ENCODE data around the gene REG1B.

Gene REG1B

DNA sequence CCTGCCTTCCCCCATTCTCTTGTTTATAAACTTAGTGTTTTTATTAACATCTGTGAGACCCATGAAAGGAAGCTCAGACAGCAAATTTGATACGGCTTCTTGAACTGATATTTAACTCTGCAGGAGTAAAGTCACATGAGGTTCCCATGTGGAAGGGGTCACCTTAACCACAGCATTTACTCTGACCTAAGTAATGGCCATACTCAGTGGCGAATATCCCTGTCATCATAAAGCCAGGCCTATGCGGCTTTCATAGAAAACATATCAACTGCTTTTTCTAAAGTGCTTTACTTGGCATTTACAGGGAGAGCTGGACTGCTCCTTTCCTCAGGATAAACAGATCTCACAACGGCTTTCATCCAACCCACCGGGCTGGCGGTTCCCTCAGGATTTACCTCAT, 41.5 kb upstream of the REG1B start:
- H3K79me2 ChIP-seq (ENCODE audit: insufficient read depth, low read length): no peaks in the 10 kb centered on the region

DNA sequence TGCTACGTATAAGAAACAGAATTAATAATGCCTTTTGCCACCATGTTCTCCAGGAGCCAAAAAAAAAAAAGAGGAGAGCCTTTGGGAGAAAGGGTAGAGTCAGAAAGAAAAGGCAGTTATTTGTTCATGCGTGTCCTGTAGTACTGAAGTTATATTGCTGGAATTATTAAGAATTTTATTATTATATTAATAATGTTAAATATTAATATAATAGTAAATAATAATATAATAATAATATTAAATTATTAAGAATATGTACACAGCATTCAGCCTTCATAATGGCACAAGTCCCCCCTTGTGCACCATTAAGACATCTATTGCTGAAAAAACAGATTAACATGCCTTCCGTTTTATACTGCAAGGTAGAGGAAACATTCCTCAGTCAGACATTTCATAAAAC, 40.6 kb upstream of the REG1B start:
- Histone ChIP-seq H3K9me2 (replicated peaks; ENCODE audit: low read depth, low read length) (no peaks in the 10 kb centered on the region), H4K20me1 (ENCODE audit: insufficient read depth, low read length, poor library complexity, severe bottlenecking) (no peaks in the 10 kb centered on the region), H3K36me3 (ENCODE audit: insufficient read depth, low read length) (no peaks in the 10 kb centered on the region), H3F3A (ENCODE audit: low read depth) (no peaks in the 10 kb centered on the region), H2AFZ (ENCODE audit: low read length) (no peak overlapping the region), H3K4me3 (ENCODE audit: low read length, poor library complexity, severe bottlenecking) (no peak overlapping the region), H3K9ac (ENCODE audit: low read depth, low read length, poor library complexity, severe bottlenecking) (no peak overlapping the region), H3K4me2 (ENCODE audit: low read depth, low read length, poor library complexity, severe bottlenecking) (no peak overlapping the region), H3K27me3 (ENCODE audit: insufficient read depth, low read length, poor library complexity, severe bottlenecking) (no peaks in the 10 kb centered on the region), H3K4me1 (ENCODE audit: insufficient read depth, low read length, poor library complexity, severe bottlenecking) (no peaks in the 10 kb centered on the region), H3K9me3 (ENCODE audit: insufficient read depth, low read depth, low read length) (no peaks in the 10 kb centered on the region), H3K79me2 (ENCODE audit: insufficient read depth, low read length) (no peaks in the 10 kb centered on the region)
- no peak for TF ChIP-seq EZH2phosphoT487 (IDR thresholded peaks at IDR 0.05; ENCODE audit: borderline replicate concordance)
- TF ChIP-seq, protein P1, sequence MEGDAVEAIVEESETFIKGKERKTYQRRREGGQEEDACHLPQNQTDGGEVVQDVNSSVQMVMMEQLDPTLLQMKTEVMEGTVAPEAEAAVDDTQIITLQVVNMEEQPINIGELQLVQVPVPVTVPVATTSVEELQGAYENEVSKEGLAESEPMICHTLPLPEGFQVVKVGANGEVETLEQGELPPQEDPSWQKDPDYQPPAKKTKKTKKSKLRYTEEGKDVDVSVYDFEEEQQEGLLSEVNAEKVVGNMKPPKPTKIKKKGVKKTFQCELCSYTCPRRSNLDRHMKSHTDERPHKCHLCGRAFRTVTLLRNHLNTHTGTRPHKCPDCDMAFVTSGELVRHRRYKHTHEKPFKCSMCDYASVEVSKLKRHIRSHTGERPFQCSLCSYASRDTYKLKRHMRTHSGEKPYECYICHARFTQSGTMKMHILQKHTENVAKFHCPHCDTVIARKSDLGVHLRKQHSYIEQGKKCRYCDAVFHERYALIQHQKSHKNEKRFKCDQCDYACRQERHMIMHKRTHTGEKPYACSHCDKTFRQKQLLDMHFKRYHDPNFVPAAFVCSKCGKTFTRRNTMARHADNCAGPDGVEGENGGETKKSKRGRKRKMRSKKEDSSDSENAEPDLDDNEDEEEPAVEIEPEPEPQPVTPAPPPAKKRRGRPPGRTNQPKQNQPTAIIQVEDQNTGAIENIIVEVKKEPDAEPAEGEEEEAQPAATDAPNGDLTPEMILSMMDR (conservative IDR thresholded peaks at IDR 0.05; ENCODE audit: low read length): no peak

More for the DNA sequence above, 41.5 kb upstream of the REG1B start:
- Histone ChIP-seq H3K4me3 (ENCODE audit: low read length, poor library complexity, severe bottlenecking) (no peak overlapping the region), H3K9me2 (replicated peaks; ENCODE audit: low read depth, low read length) (no peaks in the 10 kb centered on the region), H3K27me3 (ENCODE audit: insufficient read depth, low read length, poor library complexity, severe bottlenecking) (no peaks in the 10 kb centered on the region), H3K9ac (ENCODE audit: low read depth, low read length, poor library complexity, severe bottlenecking) (no peak overlapping the region), H3K9me3 (ENCODE audit: insufficient read depth, low read depth, low read length) (no peaks in the 10 kb centered on the region), H4K20me1 (ENCODE audit: insufficient read depth, low read length, poor library complexity, severe bottlenecking) (no peaks in the 10 kb centered on the region), H2AFZ (ENCODE audit: low read length) (no peak overlapping the region), H3K36me3 (ENCODE audit: insufficient read depth, low read length) (no peaks in the 10 kb centered on the region), H3K4me2 (ENCODE audit: low read depth, low read length, poor library complexity, severe bottlenecking) (no peak overlapping the region), H3K4me1 (ENCODE audit: insufficient read depth, low read length, poor library complexity, severe bottlenecking) (no peaks in the 10 kb centered on the region), H3F3A (ENCODE audit: low read depth) (no peaks in the 10 kb centered on the region)
- TF ChIP-seq, protein P1 (conservative IDR thresholded peaks at IDR 0.05; ENCODE audit: low read length): no peak
- no peak for TF ChIP-seq EZH2phosphoT487 (IDR thresholded peaks at IDR 0.05; ENCODE audit: borderline replicate concordance)

DNA sequence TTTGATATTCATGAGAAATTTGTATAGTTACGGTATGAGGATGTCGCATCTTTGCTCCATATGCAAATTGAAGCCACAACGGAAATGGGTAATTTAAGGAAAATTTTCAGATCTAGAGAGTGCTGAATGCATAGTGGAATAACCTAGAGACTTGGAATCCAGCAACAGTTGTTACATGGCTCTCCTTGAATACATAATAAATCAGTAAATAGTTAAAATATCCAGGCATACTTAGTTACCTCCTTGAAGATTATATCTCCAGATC, 37.9 kb upstream of the REG1B start:
- no peak overlapping the region for H2AFZ ChIP-seq (ENCODE audit: low read length)

More for the DNA sequence above, 37.9 kb upstream of the REG1B start:
- Histone ChIP-seq H3K4me3 (ENCODE audit: low read length, poor library complexity, severe bottlenecking) (no peak overlapping the region), H3K27me3 (ENCODE audit: insufficient read depth, low read length, poor library complexity, severe bottlenecking) (no peaks in the 10 kb centered on the region), H3K4me2 (ENCODE audit: low read depth, low read length, poor library complexity, severe bottlenecking) (no peak overlapping the region), H3K9ac (ENCODE audit: low read depth, low read length, poor library complexity, severe bottlenecking) (no peak overlapping the region), H3F3A (ENCODE audit: low read depth) (no peaks in the 10 kb centered on the region), H3K36me3 (ENCODE audit: insufficient read depth, low read length) (no peaks in the 10 kb centered on the region), H3K9me3 (ENCODE audit: insufficient read depth, low read depth, low read length) (no peaks in the 10 kb centered on the region), H3K4me1 (ENCODE audit: insufficient read depth, low read length, poor library complexity, severe bottlenecking) (no peaks in the 10 kb centered on the region), H3K9me2 (replicated peaks; ENCODE audit: low read depth, low read length) (no peaks in the 10 kb centered on the region), H4K20me1 (ENCODE audit: insufficient read depth, low read length, poor library complexity, severe bottlenecking) (no peaks in the 10 kb centered on the region), H3K79me2 (ENCODE audit: insufficient read depth, low read length) (no peaks in the 10 kb centered on the region)
- TF ChIP-seq, protein P1 (conservative IDR thresholded peaks at IDR 0.05; ENCODE audit: low read length): no peak
- TF ChIP-seq EZH2phosphoT487 (IDR thresholded peaks at IDR 0.05; ENCODE audit: borderline replicate concordance): no peak

Measured in Loucy (cell line).